GM18498 (cell line): ENCODE data around the gene MACC1.
"Not testable (repeated sequence)": the region's sequence is repeated elsewhere in the genome, so short reads cannot be mapped to it uniquely, and the experiment has no call there.

Experiments
- ATAC-seq: cut with Tn5 transposase; IDR thresholded peaks from one replicate; pipeline ENCODE4 v1.9.1; 2021; ENCODE audit warnings: mild to moderate bottlenecking, moderate library complexity; ENCODE audit not compliant: unreplicated experiment

Gene MACC1

GRCh38 chr7:20136647-20137046 is 80.5 kb downstream of the MACC1 start:
- no peak for ATAC-seq

- ATAC-seq, result no peak
Observed at GRCh38 chr7:20133803-20134202, 83.4 kb downstream of the MACC1 start.

DNA sequence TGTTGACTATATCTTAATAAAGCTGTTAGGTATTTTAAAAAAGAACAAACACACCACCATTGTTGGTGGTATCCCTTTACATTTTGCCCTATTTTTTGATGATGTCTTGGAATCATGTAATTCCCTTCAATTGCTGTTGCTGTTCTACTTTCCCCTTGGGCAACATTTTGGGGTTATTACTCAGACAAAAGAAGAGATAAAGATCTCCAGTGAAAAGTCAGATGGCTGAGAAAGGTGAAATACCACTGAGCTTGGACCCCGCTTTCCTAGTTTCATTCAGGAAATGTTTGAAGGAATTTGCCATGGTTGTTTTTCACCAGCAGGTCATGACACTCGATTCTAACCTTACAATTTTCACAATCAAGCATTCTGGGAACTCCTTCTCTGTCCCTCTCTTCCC is 84.6 kb downstream of the MACC1 start:
- no peak for ATAC-seq

- no peak for ATAC-seq
Observed at GRCh38 chr7:20131776-20132175, 85.4 kb downstream of the MACC1 start.

GRCh38 chr7:20129920-20130319 is 87.3 kb downstream of the MACC1 start:
- ATAC-seq, result no peak

DNA sequence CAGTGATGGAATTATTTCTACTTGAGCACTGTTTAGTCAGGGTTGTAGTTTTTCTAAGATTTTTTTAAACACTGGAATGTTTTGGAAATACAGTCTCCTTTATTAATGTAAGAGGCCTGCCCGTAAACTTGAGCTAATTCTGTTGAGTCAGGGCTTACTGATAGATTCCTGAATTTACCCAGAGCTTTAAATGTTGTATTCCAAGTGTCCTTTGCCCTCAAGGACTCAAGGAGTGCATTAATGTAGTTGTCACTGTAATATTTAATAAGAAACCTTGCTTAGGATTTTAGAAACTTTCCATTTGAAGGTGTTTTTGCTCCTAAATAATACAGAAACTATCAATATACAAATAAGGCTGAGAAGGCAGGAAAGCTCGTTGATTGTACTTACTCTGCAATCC is 89.2 kb downstream of the MACC1 start:
- ATAC-seq, result no peak

GRCh38 chr7:20126060-20126459 is 91.1 kb downstream of the MACC1 start:
- not testable (repeated sequence) for ATAC-seq

DNA sequence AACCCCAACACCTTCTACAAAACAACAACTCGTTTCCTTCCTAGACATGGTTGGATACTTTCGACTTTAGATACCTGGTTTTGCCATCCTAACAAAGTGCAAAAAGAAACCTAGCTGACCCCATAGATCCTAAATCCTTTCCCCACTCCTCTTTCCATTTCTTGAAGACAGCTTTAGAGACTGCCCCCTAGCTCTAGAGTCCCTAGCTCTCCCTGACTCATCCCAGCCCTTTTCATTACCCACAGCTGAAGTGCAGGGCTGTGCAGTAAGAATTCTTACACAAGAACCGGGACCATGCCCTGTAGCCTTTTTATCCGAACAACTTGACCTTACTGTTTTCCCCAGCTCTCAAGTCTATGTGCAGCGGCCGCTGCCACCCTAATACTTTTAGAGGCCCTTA is 93.1 kb downstream of the MACC1 start:
- ATAC-seq, result not testable (repeated sequence)

DNA sequence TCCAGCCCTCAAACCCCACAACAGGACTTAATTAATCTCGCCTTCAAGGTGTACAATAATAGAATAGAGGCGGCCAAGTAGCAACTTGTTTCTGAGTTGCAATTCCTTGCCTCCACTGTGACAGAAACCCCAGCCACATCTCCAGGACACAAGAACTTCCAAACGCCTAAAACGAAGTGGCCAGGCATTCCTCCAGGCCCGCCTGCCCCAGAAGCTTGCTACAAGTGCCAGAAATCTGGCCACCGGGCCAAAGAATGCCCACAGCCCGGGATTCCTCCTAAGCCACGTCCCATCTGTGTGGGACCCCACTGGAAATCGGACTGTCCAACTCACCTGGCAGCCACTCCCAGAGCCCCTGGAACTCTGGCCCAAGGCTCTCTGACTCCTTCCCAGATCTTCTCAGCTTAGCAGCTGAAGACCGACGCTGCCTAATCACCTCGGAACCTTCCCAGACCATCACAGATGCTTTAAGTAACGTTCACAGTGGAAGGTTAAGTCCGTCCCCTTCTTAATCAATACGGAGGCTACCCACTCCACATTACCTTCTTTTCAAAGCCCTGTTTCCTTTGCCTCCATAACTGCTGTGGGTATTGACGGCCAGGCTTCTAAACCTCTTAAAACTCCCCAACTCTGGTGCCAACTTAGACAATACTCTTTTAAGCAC is 94.4 kb downstream of the MACC1 start:
- ATAC-seq, result not testable (repeated sequence)

GRCh38 chr7:20122073-20122472 is 95.1 kb downstream of the MACC1 start:
- ATAC-seq, result no peak

GRCh38 chr7:20121404-20121803 is 95.8 kb downstream of the MACC1 start:
- ATAC-seq, result no peak

GRCh38 chr7:20120611-20121168 is 96.5 kb downstream of the MACC1 start:
- not testable (repeated sequence) for ATAC-seq

- no peak for ATAC-seq
Observed at GRCh38 chr7:20116869-20117268, 100.3 kb downstream of the MACC1 start.

DNA sequence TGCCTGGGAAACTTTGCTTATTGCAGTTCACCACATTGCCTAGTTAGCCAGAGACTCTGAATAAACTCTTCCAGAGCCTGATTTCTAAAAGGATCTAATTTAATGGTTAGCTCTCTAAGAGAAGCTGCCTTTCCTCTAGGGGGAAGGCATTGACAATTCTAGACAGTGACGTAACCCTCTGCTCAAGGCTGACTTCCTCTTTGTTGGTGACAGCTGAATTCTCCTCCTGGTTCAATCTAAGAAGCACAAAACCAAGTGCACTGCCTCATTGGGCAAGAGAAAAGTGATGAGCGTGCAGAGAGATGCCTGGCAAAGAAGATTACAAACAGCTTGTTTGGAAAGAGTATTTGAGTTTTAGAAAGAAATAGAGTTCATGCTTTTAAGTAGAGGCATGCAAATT is 102.7 kb downstream of the MACC1 start:
- peak; percentile 89 for ATAC-seq

- ATAC-seq, result peak; percentile 88
Observed at GRCh38 chr7:20113427-20114027, 103.7 kb downstream of the MACC1 start.

DNA sequence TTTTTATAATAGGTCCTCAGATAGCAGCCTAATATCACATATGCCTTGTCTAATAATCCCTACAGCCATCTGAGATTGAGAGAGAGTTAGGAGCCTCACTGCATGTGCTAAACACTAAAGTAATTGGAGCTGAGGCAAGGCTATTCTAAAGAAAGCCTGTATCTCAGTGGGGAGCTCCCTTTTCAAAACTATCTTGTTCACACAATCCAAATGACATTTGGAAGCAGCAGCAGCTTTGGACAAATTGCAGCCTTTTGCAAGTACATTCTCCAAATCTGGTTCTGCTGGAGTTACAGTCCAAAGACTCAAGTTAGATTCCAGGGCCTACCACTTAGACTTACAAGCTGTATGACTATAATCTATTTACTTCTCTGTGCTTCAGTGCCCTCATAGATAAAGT is 104.5 kb downstream of the MACC1 start:
- no peak for ATAC-seq

DNA sequence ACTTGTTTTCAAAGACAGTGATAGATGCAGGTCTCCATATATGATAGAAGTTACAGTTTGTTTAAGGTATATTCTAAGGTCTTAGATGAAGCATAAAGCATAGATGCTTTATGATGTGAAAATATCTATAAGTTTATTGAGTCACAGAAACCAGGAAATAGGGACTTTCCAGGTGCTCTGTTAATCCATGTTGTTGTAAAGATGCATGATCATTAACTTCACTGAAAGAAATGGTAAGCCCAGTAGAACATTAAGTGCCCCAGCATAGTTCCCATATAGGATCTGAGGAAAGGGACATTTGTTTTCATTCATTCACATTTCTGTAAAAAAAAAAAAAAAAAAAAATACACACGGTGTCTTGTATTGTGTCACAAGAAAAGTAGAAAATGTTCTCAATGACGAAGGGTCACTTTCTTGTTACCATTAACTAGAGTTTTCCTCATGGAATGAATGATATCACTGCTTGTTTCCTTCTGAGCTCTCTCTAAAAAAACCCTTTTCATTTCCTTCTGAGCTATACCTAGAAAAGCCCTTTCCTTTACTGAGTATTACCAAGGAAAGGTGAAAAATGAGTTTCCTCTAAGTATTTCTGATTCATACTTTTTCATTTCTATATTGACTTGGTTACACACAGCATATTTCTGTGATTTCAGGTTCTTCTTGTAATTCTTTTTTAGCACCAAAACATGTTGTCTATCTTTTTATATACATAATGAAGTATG is 105.2 kb downstream of the MACC1 start:
- ATAC-seq, result no peak

DNA sequence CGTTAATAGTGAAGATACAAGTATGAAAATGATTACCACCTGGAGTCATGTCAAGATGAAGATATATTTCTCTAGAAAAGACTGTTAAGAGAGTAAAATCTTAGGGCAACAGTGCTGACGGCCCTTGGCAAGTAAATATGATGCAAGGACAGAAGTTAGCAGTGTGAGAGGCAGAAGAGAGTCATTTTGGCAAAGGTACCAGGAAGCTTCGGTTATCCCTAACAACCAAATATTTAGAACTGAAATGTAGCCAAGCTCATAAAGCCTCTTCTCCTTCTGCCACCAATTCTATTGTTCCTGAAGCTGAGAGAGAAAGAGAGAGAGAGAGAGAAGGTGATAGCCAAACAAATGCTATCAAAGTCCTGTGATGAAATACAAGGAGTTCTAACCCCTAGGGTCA is 109.6 kb downstream of the MACC1 start:
- no peak for ATAC-seq

- ATAC-seq, result no peak
Observed at GRCh38 chr7:20104696-20105095, 112.5 kb downstream of the MACC1 start.

- ATAC-seq, result no peak
Observed at GRCh38 chr7:20102982-20103381, 114.2 kb downstream of the MACC1 start.

DNA sequence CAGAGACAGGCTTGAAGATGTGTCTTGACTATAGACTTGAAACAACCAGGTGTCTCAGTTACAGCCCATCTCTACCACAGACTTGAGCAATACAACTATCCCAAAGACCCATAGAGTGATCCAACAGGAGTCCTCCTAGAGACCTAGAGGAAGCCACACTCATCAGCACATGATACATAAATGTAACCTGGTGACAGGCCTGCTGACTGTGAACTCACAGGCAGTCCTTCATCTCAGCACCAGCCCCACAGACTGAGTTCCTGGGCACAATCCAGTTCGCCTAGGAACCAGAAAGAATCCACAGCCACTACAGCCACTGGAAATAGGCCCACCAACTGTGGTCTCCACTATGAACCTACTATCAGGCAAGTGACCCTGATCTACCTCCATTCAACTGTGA is 121.3 kb downstream of the MACC1 start:
- no peak for ATAC-seq

DNA sequence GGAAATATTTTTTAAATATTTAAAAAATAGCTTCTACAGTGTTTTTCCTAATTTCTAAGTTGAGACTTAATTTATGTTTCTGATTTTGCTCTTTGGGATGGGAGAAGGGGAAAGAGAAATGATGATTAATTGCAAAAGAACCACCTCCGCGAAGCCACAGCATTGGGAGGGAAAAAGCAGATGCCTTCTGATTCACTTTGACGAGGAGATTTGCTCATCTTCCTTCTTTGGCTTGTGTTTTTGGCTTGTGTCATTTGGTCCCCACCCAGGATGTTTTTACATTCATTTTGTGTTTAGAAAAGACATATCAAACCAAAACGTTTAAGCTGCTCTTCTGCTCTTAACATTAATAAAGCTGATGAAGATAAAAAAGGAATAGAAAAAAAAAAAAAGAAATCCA is 121.7 kb downstream of the MACC1 start:
- no peak for ATAC-seq
